ENCODE data around the gene THOC5. TPM values are rescaled to one million over a fixed set of nuclear protein-coding genes. Genes with fewer than 3 reads are reported as not detected.

THOC5 gene
- total and polyA plus RNA-seq, 7 experiments from 2014 or later = 26.1 to 61.9 (median 46.3) TPM

DNA sequence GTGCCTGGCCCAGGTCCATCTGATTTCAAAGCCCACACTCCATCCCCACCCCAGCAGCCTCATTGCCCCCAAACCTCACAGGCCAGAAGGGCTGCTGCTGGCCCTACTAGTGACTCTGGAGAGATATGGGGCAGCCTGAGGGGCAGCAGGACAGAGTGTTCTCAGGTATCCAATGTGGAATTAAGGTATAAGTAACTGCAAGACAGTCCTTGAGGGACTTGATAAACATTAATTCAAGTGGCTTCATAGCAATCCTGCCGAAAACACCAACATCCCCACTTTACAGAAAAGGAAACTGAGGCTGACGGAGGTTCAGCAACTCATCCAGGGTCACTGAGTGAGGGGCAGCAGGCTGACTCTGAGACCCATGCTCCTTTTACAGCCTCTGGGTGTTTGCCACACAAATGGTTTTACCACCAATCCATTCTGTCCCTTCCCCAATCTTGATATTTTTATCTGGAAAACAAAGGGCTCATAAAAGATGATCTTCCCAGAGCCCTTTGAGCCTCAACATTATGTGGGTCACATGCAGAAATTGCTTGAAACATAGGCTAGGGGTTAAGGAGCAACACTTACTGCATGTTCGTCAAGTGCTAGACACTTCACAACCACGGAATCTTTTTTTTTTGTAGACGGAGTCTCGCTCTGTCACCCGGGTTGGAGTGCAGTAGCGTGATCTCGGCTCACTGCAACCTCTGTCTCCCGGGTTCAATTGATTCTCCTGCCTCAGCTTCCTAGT, 25.1 kb upstream of the THOC5 start:
- intact Hi-C loops (cut with micrococcal nuclease) = no loop called here
- ATAC-seq = no peak
- no peak for DNase-seq
- ChIA-PET POLR2A (interaction anchor here (1.0 kb wide), 1 partner anchor 24 kb away, joined by 3 read pairs; no protein-coding TSS in a partner anchor), CTCF (no interaction called here)
- no peaks in the 10 kb centered on the region for H3K9me3 ChIP-seq (ENCODE audit: control insufficient read depth in 2 of 3, low read length in 3 of 3)
- Mint-ChIP-seq H3K4me1 (peaks cover 11 to 20% (median 16%) of the 10 kb centered on the region in 7 donors), H3K36me3 (peaks cover 0 to 1% (median 0%) of the 10 kb centered on the region in 5 donors), H3K9me3 (peaks cover 0 to 4% (median 0%) of the 10 kb centered on the region in 11 donors), H3K27ac (peak overlapping the region in 1 of 9 donors; percentile 14), H3K4me3 (peak overlapping the region in 1 of 10 donors; percentile 56), H3K27me3 (no peaks in the 10 kb centered on the region)
- H3K27ac ChIP-seq (ENCODE audit: low read depth, low read length) = no peak overlapping the region
- peaks cover 0 to 10% of the 10 kb centered on the region in 2 donors for H3K4me1 ChIP-seq (ENCODE audit: control insufficient read depth in 2 of 2, insufficient read depth in 2 of 2, low read length in 2 of 2)
- H3K27me3 ChIP-seq (ENCODE audit: control insufficient read depth in 2 of 2, insufficient read depth in 2 of 2, low read length in 2 of 2) = no peaks in the 10 kb centered on the region
- no peaks in the 10 kb centered on the region for H3K36me3 ChIP-seq (ENCODE audit: control insufficient read depth in 2 of 3, insufficient read depth in 3 of 3, low read length in 3 of 3)
- no peak overlapping the region for H3K4me3 ChIP-seq (ENCODE audit: low read length)

DNA sequence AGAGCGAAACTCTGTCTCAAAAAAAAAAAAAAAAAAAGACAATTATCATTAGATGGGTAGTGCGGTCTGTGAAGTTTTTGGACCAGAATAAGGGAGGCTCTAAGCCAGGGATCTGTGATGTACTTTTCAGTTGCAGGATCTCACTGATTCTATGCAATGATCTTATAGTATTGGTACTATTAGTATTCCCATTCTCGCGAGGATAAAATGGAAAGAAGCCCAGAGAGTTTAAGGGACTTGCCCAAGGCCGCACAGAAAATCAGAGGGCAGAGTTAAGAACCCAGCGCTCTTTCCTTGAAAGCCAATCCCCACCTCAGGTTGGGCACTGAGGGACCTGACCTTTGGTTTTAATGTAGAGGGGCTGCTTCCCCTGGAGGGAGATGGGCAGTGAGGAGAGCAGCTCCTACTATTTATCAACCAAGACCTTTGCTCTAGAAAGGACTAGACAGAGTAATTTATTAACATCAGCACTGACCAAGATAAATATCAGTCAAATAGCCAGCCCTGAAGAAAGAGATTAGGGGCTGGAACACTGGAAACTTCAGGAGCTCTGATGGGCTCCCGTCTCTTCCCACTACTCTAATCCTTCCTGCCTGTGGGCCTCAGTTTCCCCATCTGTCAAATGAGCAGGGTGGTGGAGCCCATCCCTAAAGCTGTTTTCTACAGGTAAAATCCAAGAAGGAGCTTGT, 21.3 kb upstream of the THOC5 start:
- no peaks in the 10 kb centered on the region for H3K4me1 ChIP-seq (ENCODE audit: control insufficient read depth in 2 of 2, insufficient read depth in 2 of 2, low read length in 2 of 2)
- H3K27ac ChIP-seq (ENCODE audit: low read depth, low read length) = no peak overlapping the region
- DNase-seq = no peak
- ATAC-seq = no peak
- Mint-ChIP-seq H3K36me3 (no peaks in the 10 kb centered on the region), H3K4me3 (no peak overlapping the region), H3K4me1 (peaks cover 1 to 5% (median 2%) of the 10 kb centered on the region in 7 donors), H3K27ac (peak overlapping the region in 1 of 9 donors; percentile 38), H3K27me3 (no peaks in the 10 kb centered on the region), H3K9me3 (no peaks in the 10 kb centered on the region)
- H3K36me3 ChIP-seq (ENCODE audit: control insufficient read depth in 2 of 3, insufficient read depth in 3 of 3, low read length in 3 of 3) = peaks cover 0 to 13% (median 0%) of the 10 kb centered on the region in 3 experiments
- no peaks in the 10 kb centered on the region for H3K9me3 ChIP-seq (ENCODE audit: control insufficient read depth in 2 of 3, low read length in 3 of 3)
- H3K27me3 ChIP-seq (ENCODE audit: control insufficient read depth in 2 of 2, insufficient read depth in 2 of 2, low read length in 2 of 2) = no peaks in the 10 kb centered on the region
- ChIA-PET POLR2A (interaction anchor here (0.6 to 2.4 kb wide), 2 partner anchors 20 to 852 kb away, joined by 3 to 7 read pairs; no protein-coding TSS in a partner anchor), CTCF (no interaction called here)
- H3K4me3 ChIP-seq (ENCODE audit: low read length) = no peak overlapping the region
- intact Hi-C loops (cut with micrococcal nuclease) = no loop called here

DNA sequence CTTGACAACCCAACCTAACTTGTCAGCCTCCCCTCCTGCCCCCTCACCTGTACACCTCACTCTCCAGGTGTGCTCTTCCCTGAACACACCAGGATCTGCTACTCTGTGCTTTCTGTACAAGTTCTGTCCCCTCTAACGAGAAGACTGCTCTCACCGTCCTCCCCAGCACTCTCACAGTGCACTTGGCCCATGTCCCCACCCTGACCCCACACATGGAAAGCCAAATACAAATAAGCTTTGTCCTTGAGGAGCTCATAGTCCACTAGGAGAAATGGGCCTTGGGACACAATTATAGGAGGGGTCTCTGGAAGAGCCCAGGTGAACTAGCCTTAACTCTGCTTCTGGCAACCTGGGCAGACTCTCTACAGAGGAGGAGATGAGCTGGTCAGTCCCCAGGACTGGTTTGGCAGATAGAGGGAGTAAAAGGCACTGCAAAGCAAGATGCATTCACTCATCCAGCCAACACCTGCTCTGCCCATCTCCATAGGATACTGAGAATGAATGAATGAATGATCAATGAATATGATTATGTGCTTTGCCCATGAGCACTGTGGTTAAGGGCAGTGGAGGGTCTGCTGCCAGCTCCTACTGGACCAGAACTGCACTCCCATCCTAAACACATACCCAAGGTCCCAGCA, 17.5 kb upstream of the THOC5 start:
- H3K27ac ChIP-seq (ENCODE audit: low read depth, low read length) = no peak overlapping the region
- Mint-ChIP-seq H3K27me3 (no peaks in the 10 kb centered on the region), H3K36me3 (peaks cover 0 to 11% (median 6%) of the 10 kb centered on the region in 5 donors), H3K9me3 (no peaks in the 10 kb centered on the region), H3K4me3 (no peak overlapping the region), H3K27ac (peak overlapping the region in 2 of 9 donors; percentile 17 to 48), H3K4me1 (no peaks in the 10 kb centered on the region)
- intact Hi-C loops (cut with micrococcal nuclease) = no loop called here
- ATAC-seq (no peak), DNase-seq (no peak)
- POLR2A ChIA-PET = interaction anchor here (0.6 to 1.1 kb wide), 2 partner anchors 10 to 17 kb away, joined by 4 to 5 read pairs; no protein-coding TSS in a partner anchor
- H3K9me3 ChIP-seq (ENCODE audit: control insufficient read depth in 2 of 3, low read length in 3 of 3) = no peaks in the 10 kb centered on the region
- CTCF ChIA-PET = no interaction called here
- no peak overlapping the region for H3K4me3 ChIP-seq (ENCODE audit: low read length)
- H3K4me1 ChIP-seq (ENCODE audit: control insufficient read depth in 2 of 2, insufficient read depth in 2 of 2, low read length in 2 of 2) = no peaks in the 10 kb centered on the region
- H3K36me3 ChIP-seq (ENCODE audit: control insufficient read depth in 2 of 3, insufficient read depth in 3 of 3, low read length in 3 of 3) = peaks cover 0 to 34% (median 0%) of the 10 kb centered on the region in 3 experiments
- no peaks in the 10 kb centered on the region for H3K27me3 ChIP-seq (ENCODE audit: control insufficient read depth in 2 of 2, insufficient read depth in 2 of 2, low read length in 2 of 2)

DNA sequence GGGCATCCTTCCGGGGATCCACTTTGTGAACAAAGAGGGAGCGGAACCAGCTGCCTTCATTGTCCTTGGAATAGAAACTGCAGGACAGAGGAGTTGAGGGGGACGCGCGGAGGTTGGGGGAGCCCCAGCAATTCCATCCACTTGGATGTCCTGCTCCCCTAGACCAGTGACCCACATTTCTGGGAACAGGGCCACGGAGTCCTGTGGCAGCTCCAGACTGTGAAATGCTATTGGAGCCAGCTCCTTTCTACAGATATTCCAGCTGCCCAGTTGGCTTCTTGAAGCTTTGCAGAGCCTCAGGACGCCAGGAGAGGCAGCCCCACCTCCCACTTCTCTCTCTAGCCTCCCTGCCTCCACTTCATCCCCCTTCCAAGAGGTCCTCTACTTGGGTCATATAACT, 16.9 kb upstream of the THOC5 start:
- Mint-ChIP-seq H3K4me3 (no peak overlapping the region), H3K4me1 (no peaks in the 10 kb centered on the region), H3K9me3 (no peaks in the 10 kb centered on the region), H3K27me3 (no peaks in the 10 kb centered on the region), H3K27ac (peak overlapping the region in 2 of 9 donors; percentile 17 to 48), H3K36me3 (peaks cover 0 to 11% (median 6%) of the 10 kb centered on the region in 5 donors)
- Histone ChIP-seq H3K27ac (ENCODE audit: low read depth, low read length) (no peak overlapping the region), H3K4me3 (ENCODE audit: low read length) (no peak overlapping the region), H3K9me3 (ENCODE audit: control insufficient read depth in 2 of 3, low read length in 3 of 3) (no peaks in the 10 kb centered on the region), H3K36me3 (ENCODE audit: control insufficient read depth in 2 of 3, insufficient read depth in 3 of 3, low read length in 3 of 3) (peaks cover 0 to 35% (median 0%) of the 10 kb centered on the region in 3 experiments), H3K4me1 (ENCODE audit: control insufficient read depth in 2 of 2, insufficient read depth in 2 of 2, low read length in 2 of 2) (no peaks in the 10 kb centered on the region), H3K27me3 (ENCODE audit: control insufficient read depth in 2 of 2, insufficient read depth in 2 of 2, low read length in 2 of 2) (no peaks in the 10 kb centered on the region)
- no peak for DNase-seq
- intact Hi-C loops (cut with micrococcal nuclease) = no loop called here
- POLR2A ChIA-PET = interaction anchor here (1.1 kb wide), 1 partner anchor 9 kb away, joined by 4 read pairs; no protein-coding TSS in a partner anchor
- no peak for ATAC-seq
- CTCF ChIA-PET = no interaction called here

DNA sequence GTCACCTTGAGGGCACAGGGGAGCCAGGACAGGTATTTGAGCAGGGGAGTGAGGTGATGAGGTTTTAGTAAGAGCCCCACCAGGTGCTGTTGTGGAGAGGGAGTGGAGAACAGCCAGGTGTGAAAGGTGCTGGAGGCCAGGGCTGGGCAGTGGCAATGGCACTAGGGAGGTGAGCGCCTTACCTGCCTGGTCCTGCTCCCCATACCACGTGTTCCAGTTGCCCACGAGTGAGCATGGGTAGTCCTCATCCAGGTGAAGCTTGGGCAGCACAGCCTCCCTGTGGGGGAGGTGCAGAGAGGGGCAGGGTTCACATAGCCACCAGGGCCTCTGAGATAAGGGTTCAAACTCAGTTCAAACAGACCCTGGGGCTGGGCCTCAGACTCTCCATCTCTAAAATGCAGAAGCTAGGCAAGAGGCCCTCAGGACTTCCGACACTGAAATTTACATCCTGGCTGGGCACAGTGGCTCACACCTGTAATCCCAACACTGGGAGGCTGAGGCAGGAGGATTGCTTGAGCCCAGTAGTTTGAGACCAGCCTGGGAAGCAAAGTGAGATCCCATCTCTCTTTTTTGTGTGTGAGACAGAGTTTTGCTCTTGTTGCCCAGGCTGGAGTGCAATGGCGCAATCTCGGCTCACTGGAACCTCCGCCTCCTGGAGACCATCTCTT, 15.6 kb upstream of the THOC5 start:
- Histone ChIP-seq H3K4me3 (ENCODE audit: low read length) (no peak overlapping the region), H3K4me1 (ENCODE audit: control insufficient read depth in 2 of 2, insufficient read depth in 2 of 2, low read length in 2 of 2) (no peaks in the 10 kb centered on the region), H3K27me3 (ENCODE audit: control insufficient read depth in 2 of 2, insufficient read depth in 2 of 2, low read length in 2 of 2) (no peaks in the 10 kb centered on the region), H3K27ac (ENCODE audit: low read depth, low read length) (no peak overlapping the region), H3K36me3 (ENCODE audit: control insufficient read depth in 2 of 3, insufficient read depth in 3 of 3, low read length in 3 of 3) (peaks cover 0 to 47% (median 0%) of the 10 kb centered on the region in 3 experiments), H3K9me3 (ENCODE audit: control insufficient read depth in 2 of 3, low read length in 3 of 3) (no peaks in the 10 kb centered on the region)
- ChIA-PET POLR2A (no interaction called here), CTCF (no interaction called here)
- Mint-ChIP-seq H3K4me3 (no peak overlapping the region), H3K4me1 (no peaks in the 10 kb centered on the region), H3K36me3 (peaks cover 0 to 18% (median 6%) of the 10 kb centered on the region in 5 donors), H3K27me3 (no peaks in the 10 kb centered on the region), H3K9me3 (no peaks in the 10 kb centered on the region), H3K27ac (peak overlapping the region in 1 of 9 donors; percentile 28)
- ATAC-seq = no peak
- intact Hi-C loops (cut with micrococcal nuclease) = no loop called here
- no peak for DNase-seq

DNA sequence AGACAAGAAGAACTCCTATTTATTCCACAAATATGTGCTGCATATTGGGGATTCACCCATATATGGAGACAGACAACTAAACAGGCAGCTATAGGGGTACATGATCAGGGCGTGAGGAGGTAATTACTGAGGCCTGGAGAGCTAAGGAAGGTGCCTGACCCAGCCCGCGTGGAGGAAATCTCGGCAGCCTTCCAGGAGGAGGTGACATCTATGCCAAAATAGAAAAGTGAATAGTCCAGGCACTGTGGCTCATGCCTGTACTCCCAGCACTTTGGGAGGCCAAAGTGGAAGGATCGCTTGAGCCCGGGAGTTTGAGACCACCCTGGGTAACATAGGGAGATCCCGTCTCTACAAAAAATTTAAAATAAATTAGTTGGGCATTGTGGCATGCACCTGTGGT, 13.8 kb upstream of the THOC5 start:
- Mint-ChIP-seq H3K4me3 (no peak overlapping the region), H3K9me3 (no peaks in the 10 kb centered on the region), H3K27me3 (no peaks in the 10 kb centered on the region), H3K36me3 (peaks cover 0 to 25% (median 10%) of the 10 kb centered on the region in 5 donors), H3K27ac (peak overlapping the region in 1 of 9 donors; percentile 67), H3K4me1 (no peaks in the 10 kb centered on the region)
- ATAC-seq (no peak), DNase-seq (no peak)
- peaks cover 0 to 54% (median 0%) of the 10 kb centered on the region in 3 experiments for H3K36me3 ChIP-seq (ENCODE audit: control insufficient read depth in 2 of 3, insufficient read depth in 3 of 3, low read length in 3 of 3)
- H3K27ac ChIP-seq (ENCODE audit: low read depth, low read length) = no peak overlapping the region
- CTCF ChIA-PET = interaction anchor here (0.7 kb wide), 1 partner anchor 712 kb away, joined by 7 read pairs; no protein-coding TSS in a partner anchor
- H3K4me1 ChIP-seq (ENCODE audit: control insufficient read depth in 2 of 2, insufficient read depth in 2 of 2, low read length in 2 of 2) = no peaks in the 10 kb centered on the region
- intact Hi-C loops (cut with micrococcal nuclease) = no loop called here
- POLR2A ChIA-PET = no interaction called here
- H3K4me3 ChIP-seq (ENCODE audit: low read length) = no peak overlapping the region
- H3K27me3 ChIP-seq (ENCODE audit: control insufficient read depth in 2 of 2, insufficient read depth in 2 of 2, low read length in 2 of 2) = no peaks in the 10 kb centered on the region
- no peaks in the 10 kb centered on the region for H3K9me3 ChIP-seq (ENCODE audit: control insufficient read depth in 2 of 3, low read length in 3 of 3)

All from naive thymus-derived CD4-positive, alpha-beta T cell (primary cell).